Neuronal stem cell (in vitro differentiated cells): ENCODE measurements around the gene FLNA.

Experiments
- DNase-seq: peaks from one replicate; pipeline ENCODE4 v3.0.0-alpha.2; 2013; ENCODE audit warnings: low spot score
- H2AFZ ChIP-seq: one replicate; pipeline ENCODE4 v1.6.1; 2013; ENCODE audit warnings: mild to moderate bottlenecking, low read length, inconsistent platforms
- H2AK5ac ChIP-seq: 2 replicates; pipeline ENCODE4 v1.6.1; 2013; ENCODE audit warnings: low read depth, mild to moderate bottlenecking, inconsistent platforms, low read length, moderate library complexity, mixed read lengths
- H2BK120ac ChIP-seq: 2 replicates; pipeline ENCODE4 v1.6.1; 2013; ENCODE audit warnings: low read depth, mild to moderate bottlenecking, inconsistent platforms, low read length, moderate library complexity, mixed read lengths
- H2BK12ac ChIP-seq: one replicate; pipeline ENCODE4 v1.6.1; 2013; ENCODE audit warnings: low read length, inconsistent platforms
- H2BK15ac ChIP-seq: 2 replicates; pipeline ENCODE4 v1.6.1; 2013; ENCODE audit warnings: mild to moderate bottlenecking, low read length, inconsistent platforms, mixed read lengths
- H2BK5ac ChIP-seq: one replicate; pipeline ENCODE4 v1.6.1; 2013; ENCODE audit warnings: inconsistent platforms, mild to moderate bottlenecking, low read length, moderate library complexity
- H3K14ac ChIP-seq: one replicate; pipeline ENCODE4 v1.6.1; 2013; ENCODE audit warnings: low read length, inconsistent platforms
- H3K18ac ChIP-seq: 2 replicates; pipeline ENCODE4 v1.6.1; 2013; ENCODE audit warnings: low read length, inconsistent platforms
- H3K23ac ChIP-seq: 2 replicates; pipeline ENCODE4 v1.6.1; 2013; ENCODE audit warnings: low read depth, mild to moderate bottlenecking, mixed read lengths, low read length, inconsistent platforms; ENCODE audit not compliant: poor library complexity
- H3K27ac ChIP-seq: replicated peaks from 3 replicates; pipeline ENCODE4 v1.5.1; 2013; ENCODE audit warnings: low read length, inconsistent platforms
- H3K27me3 ChIP-seq, 3 experiments: 2 replicates each; pipeline ENCODE4 v1.6.1; 2013; ENCODE audit warnings: low read length in 3 of 3, mild to moderate bottlenecking in 2 of 3, inconsistent platforms in 1 of 3, low read depth in 1 of 3, mixed read lengths in 1 of 3, moderate library complexity in 1 of 3; ENCODE audit not compliant: control insufficient read depth in 3 of 3, insufficient read depth in 3 of 3
- H3K36me3 ChIP-seq, 2 donors: replicated peaks in 1 of 2; 2 replicates each; pipeline ENCODE4 v1.6.1; 2013; ENCODE audit warnings: low read length in 2 of 2; ENCODE audit not compliant: control insufficient read depth in 2 of 2, insufficient read depth in 2 of 2
- H3K4ac ChIP-seq: 2 replicates; pipeline ENCODE4 v1.6.1; 2013; ENCODE audit warnings: inconsistent platforms, mild to moderate bottlenecking, low read length, moderate library complexity
- H3K4me1 ChIP-seq, 2 donors: 1 replicate in 1 of 2; 2 replicates in 1 of 2; pipeline ENCODE4 v1.6.1; 2013; ENCODE audit warnings: low read length in 2 of 2, low read depth in 1 of 2; ENCODE audit not compliant: control insufficient read depth in 2 of 2, insufficient read depth in 1 of 2
- H3K4me2 ChIP-seq: one replicate; pipeline ENCODE4 v1.6.1; 2013; ENCODE audit warnings: mild to moderate bottlenecking, low read length, inconsistent platforms; ENCODE audit not compliant: insufficient read depth, poor library complexity, severe bottlenecking
- H3K4me3 ChIP-seq, 2 donors: 2 replicates each; pipeline ENCODE4 v1.5.1; 2013; ENCODE audit warnings: low read length in 2 of 2, mild to moderate bottlenecking in 2 of 2, inconsistent platforms in 1 of 2, moderate library complexity in 1 of 2
- H3K79me1 ChIP-seq: one replicate; pipeline ENCODE4 v1.6.1; 2013; ENCODE audit warnings: low read depth, mild to moderate bottlenecking, inconsistent platforms, low read length, moderate library complexity
- H3K9ac ChIP-seq: one replicate; pipeline ENCODE4 v1.6.1; 2013; ENCODE audit warnings: mild to moderate bottlenecking, low read depth, low read length, inconsistent platforms; ENCODE audit not compliant: poor library complexity
- H3K9me3 ChIP-seq, 2 donors: replicated peaks in 1 of 2; 2 replicates each; pipeline versions ENCODE3 to v1.6.1; 2013; ENCODE audit warnings: low read length in 2 of 2, mild to moderate bottlenecking in 2 of 2, inconsistent platforms in 1 of 2, low read depth in 1 of 2, mixed read lengths in 1 of 2, moderate library complexity in 1 of 2; ENCODE audit not compliant: control insufficient read depth in 2 of 2, insufficient read depth in 1 of 2
- H4K8ac ChIP-seq: one replicate; pipeline ENCODE4 v1.6.1; 2013; ENCODE audit warnings: low read depth, mild to moderate bottlenecking, inconsistent platforms, low read length, moderate library complexity
- H4K91ac ChIP-seq: one replicate; pipeline ENCODE4 v1.6.1; 2013; ENCODE audit warnings: low read length, low read depth, mild to moderate bottlenecking, inconsistent platforms; ENCODE audit not compliant: poor library complexity
- WGBS, 2 donors: extraction: QIAGEN DNeasy Blood & Tissue Kit; methylation state at CpG; one replicate each; pipeline ENCODE4 v1.1.7; 2013; ENCODE audit warnings: missing lambda C conversion rate in 2 of 2, mixed read lengths in 1 of 2; ENCODE audit not compliant: insufficient read length in 2 of 2, insufficient replicate concordance in 1 of 2; ENCODE audit errors: extremely low coverage in 2 of 2; 5-methylcytosine and 5-hydroxymethylcytosine counted together

Gene FLNA

GRCh38 chrX:154398668-154399526 is 24.5 kb upstream of the FLNA start:
- Histone ChIP-seq H2BK12ac (no peak overlapping the region), H3K9ac (peak overlapping the region; percentile 96), H3K14ac (no peak overlapping the region), H3K18ac (peak overlapping the region; percentile 69), H2BK15ac (no peak overlapping the region), H3K27me3 (no peaks in the 10 kb centered on the region), H3K4me3 (peak overlapping the region; percentile 85 to 96), H3K4me2 (peak overlapping the region; percentile 58), H3K9me3 (no peaks in the 10 kb centered on the region), H4K8ac (no peak overlapping the region), H3K79me1 (peaks cover 2% of the 10 kb centered on the region), H3K36me3 (peaks cover 18 to 27% of the 10 kb centered on the region in 2 donors), H3K27ac (peak overlapping the region; percentile 79), H3K4ac (no peak overlapping the region), H2AFZ (no peak overlapping the region), H3K23ac (no peak overlapping the region), H2AK5ac (no peak overlapping the region), H3K4me1 (peaks cover 4 to 6% of the 10 kb centered on the region in 2 donors), H4K91ac (no peak overlapping the region), H2BK120ac (no peak overlapping the region), H2BK5ac (no peak overlapping the region)
- WGBS, 2 donors, result no CpG with 5 or more reads among the region's 49 CpGs
- DNase-seq, result no peak

- peak within 1 kb of the TSS; percentile 97 for H2BK5ac ChIP-seq
- no peak within 1 kb of the TSS for H2BK120ac ChIP-seq
- peak within 1 kb of the TSS; percentile 85 to 96 for H3K4me3 ChIP-seq
- no peak within 1 kb of the TSS for H4K8ac ChIP-seq
- H2AFZ ChIP-seq, result peak within 1 kb of the TSS; percentile 77
- H3K4me2 ChIP-seq, result peak within 1 kb of the TSS; percentile 83
- peaks cover 18 to 27% of the 10 kb centered on the region in 2 donors for H3K36me3 ChIP-seq
- peak within 1 kb of the TSS; percentile 94 for H3K27ac ChIP-seq
- H3K9ac ChIP-seq, result peak within 1 kb of the TSS; percentile 96
- H3K18ac ChIP-seq, result peak within 1 kb of the TSS; percentile 96
- peaks cover 2% of the 10 kb centered on the region for H3K79me1 ChIP-seq
- H2BK15ac ChIP-seq, result no peak within 1 kb of the TSS
- no peaks in the 10 kb centered on the region for H3K27me3 ChIP-seq
- no peak within 1 kb of the TSS for H4K91ac ChIP-seq
- H3K4me1 ChIP-seq, result peaks cover 4 to 6% of the 10 kb centered on the region in 2 donors
- peak within 1 kb of the TSS; percentile 14 for H2AK5ac ChIP-seq
- DNase-seq, result peak; percentile 88
- H3K9me3 ChIP-seq, result no peaks in the 10 kb centered on the region
- H2BK12ac ChIP-seq, result peak within 1 kb of the TSS; percentile 22
- H3K4ac ChIP-seq, result no peak within 1 kb of the TSS
- H3K14ac ChIP-seq, result no peak within 1 kb of the TSS
- WGBS, 2 donors, result no CpG with 5 or more reads among the region's 69 CpGs
- peak within 1 kb of the TSS; percentile 73 for H3K23ac ChIP-seq
These were observed 23.6 kb upstream of the FLNA start, which contains the start of gene RPL10 for GRCh38 chrX:154397888-154398667. TSS of gene RPL10 (plus strand) at chrX:154398377. CDS start at chrX:154398520, 143 bp downstream.

GRCh38 chrX:154396973-154397887 is 22.8 kb upstream of the FLNA start:
- H3K4ac ChIP-seq, result no peak overlapping the region
- peak overlapping the region; percentile 86 for H3K9ac ChIP-seq
- peak overlapping the region; percentile 79 to 85 for H3K4me3 ChIP-seq
- peak overlapping the region; percentile 94 for H3K27ac ChIP-seq
- no peak overlapping the region for H4K91ac ChIP-seq
- peaks cover 18 to 27% of the 10 kb centered on the region in 2 donors for H3K36me3 ChIP-seq
- H3K23ac ChIP-seq, result peak overlapping the region; percentile 73
- no peak overlapping the region for H4K8ac ChIP-seq
- H2BK15ac ChIP-seq, result no peak overlapping the region
- WGBS, 2 donors, result no CpG with 5 or more reads among the region's 53 CpGs
- peak overlapping the region; percentile 14 for H2AK5ac ChIP-seq
- peak overlapping the region; percentile 22 for H2BK12ac ChIP-seq
- peak overlapping the region; percentile 97 for H2BK5ac ChIP-seq
- H3K4me2 ChIP-seq, result peak overlapping the region; percentile 83
- H3K4me1 ChIP-seq, result peaks cover 4 to 6% of the 10 kb centered on the region in 2 donors
- DNase-seq, result no peak
- H3K27me3 ChIP-seq, result no peaks in the 10 kb centered on the region
- H2BK120ac ChIP-seq, result no peak overlapping the region
- peaks cover 2% of the 10 kb centered on the region for H3K79me1 ChIP-seq
- no peak overlapping the region for H3K14ac ChIP-seq
- no peaks in the 10 kb centered on the region for H3K9me3 ChIP-seq
- peak overlapping the region; percentile 96 for H3K18ac ChIP-seq
- H2AFZ ChIP-seq, result peak overlapping the region; percentile 77
